Stimulated activated CD8-positive, alpha-beta memory T cell treated with anti-CD3 and anti-CD28 coated beads, Interleukin-7, amount 100 ng/mL, for 1 hour (primary cell): Measurements from ENCODE around the gene NAA10.

ENCODE experiments used
- DNase-seq, 2 donors: peaks; one replicate each; pipeline ENCODE4 v3.0.0-alpha.2; 2020; ENCODE audit warnings: low read depth in 2 of 2

The NAA10 gene

GRCh38 chrX:153884590-153884989, 50.2 kb downstream of the NAA10 start:
- DNase-seq = no peak

- DNase-seq = no peak
Observed at GRCh38 chrX:153884136-153884535, 50.7 kb downstream of the NAA10 start.

- DNase-seq = no peak
Observed at GRCh38 chrX:153883163-153883843, 51.5 kb downstream of the NAA10 start.

- DNase-seq = no peak
Observed at GRCh38 chrX:153882557-153882956, 52.3 kb downstream of the NAA10 start.

GRCh38 chrX:153882086-153882498, 52.7 kb downstream of the NAA10 start:
- no peak for DNase-seq

- DNase-seq = no peak
Observed at GRCh38 chrX:153881281-153881680, 53.6 kb downstream of the NAA10 start.

- no peak for DNase-seq
Observed at GRCh38 chrX:153880440-153880815, 54.4 kb downstream of the NAA10 start.

GRCh38 chrX:153879741-153880439, 54.9 kb downstream of the NAA10 start:
- no peak for DNase-seq
